ENCODE results near the gene CSRP1. TPM values are rescaled to one million over a fixed set of nuclear protein-coding genes. Genes with fewer than 3 reads are reported as not detected.

CSRP1 gene
- total RNA-seq, 1 experiment from 2014 or later = 108 TPM

Other genes starting within 250 kb of the CSRP1 start
- not detected in 2 replicates for gene PKP1, start 223.6 kb downstream of the CSRP1 start, total RNA-seq (2014; rRNA removed; shearing (Covaris generic); ENCODE audit: low replicate concordance)
- not detected in 2 replicates for gene TNNT2, start 129.4 kb downstream of the CSRP1 start, total RNA-seq (2014; rRNA removed; shearing (Covaris generic); ENCODE audit: low replicate concordance)
- not detected in 2 replicates for gene LAD1, start 107.8 kb downstream of the CSRP1 start, total RNA-seq (2014; rRNA removed; shearing (Covaris generic); ENCODE audit: low replicate concordance)
- not detected in 2 replicates for gene TNNI1, start 85.4 kb downstream of the CSRP1 start, total RNA-seq (2014; rRNA removed; shearing (Covaris generic); ENCODE audit: low replicate concordance)
- 51.7 and 72.2 TPM in 2 replicates for gene PHLDA3, start 37.9 kb downstream of the CSRP1 start, total RNA-seq (2014; rRNA removed; shearing (Covaris generic); ENCODE audit: low replicate concordance)
- 17.7 and 22.9 TPM in 2 replicates for gene NAV1, start 32.0 kb upstream of the CSRP1 start, total RNA-seq (2014; rRNA removed; shearing (Covaris generic); ENCODE audit: low replicate concordance)

All from MG63 (cell line).